ENCODE data around the gene SERPINA3. TPM values are rescaled to one million over a fixed set of nuclear protein-coding genes. Genes with fewer than 3 reads are reported as not detected.
"Not testable (repeated sequence)": the region's sequence is repeated elsewhere in the genome, so short reads cannot be mapped to it uniquely, and the experiment has no call there.

The SERPINA3 gene
- total RNA-seq, 2 experiments from 2014 or later: not detected

- no peak for DNase-seq
- CTCF ChIA-PET: interaction anchor here (0.9 kb wide), 1 partner anchor 53 kb away, joined by 4 read pairs; no protein-coding TSS in a partner anchor
- H3K27ac Mint-ChIP-seq: no peak overlapping the region
- H3K36me3 Mint-ChIP-seq (ENCODE audit: low read depth): no peaks in the 10 kb centered on the region
- no peaks in the 10 kb centered on the region for H3K4me1 Mint-ChIP-seq (ENCODE audit: low read depth)
- POLR2A ChIA-PET: interaction anchor here (0.5 kb wide), 1 partner anchor 1045 kb away, joined by 3 read pairs; no protein-coding TSS in a partner anchor
- no peak for ATAC-seq
- H3K4me3 Mint-ChIP-seq: no peak overlapping the region
- no peaks in the 10 kb centered on the region for H3K27me3 Mint-ChIP-seq (ENCODE audit: low read depth)
- H3K9me3 Mint-ChIP-seq (ENCODE audit: insufficient read depth): no peaks in the 10 kb centered on the region
These were observed 10.3 kb upstream of the SERPINA3 start for GRCh38 chr14:94601884-94602391.

- CTCF ChIA-PET: no interaction called here
- POLR2A ChIA-PET: interaction anchor here (0.5 kb wide), 1 partner anchor 1045 kb away, joined by 3 read pairs; no protein-coding TSS in a partner anchor
- no peak for DNase-seq
- Mint-ChIP-seq H3K4me1 (ENCODE audit: low read depth) (no peaks in the 10 kb centered on the region), H3K27ac (no peak overlapping the region), H3K4me3 (no peak overlapping the region), H3K9me3 (ENCODE audit: insufficient read depth) (no peaks in the 10 kb centered on the region), H3K27me3 (ENCODE audit: low read depth) (no peaks in the 10 kb centered on the region), H3K36me3 (ENCODE audit: low read depth) (no peaks in the 10 kb centered on the region)
- no peak for ATAC-seq
These were observed 9.5 kb upstream of the SERPINA3 start for GRCh38 chr14:94602722-94603121.

GRCh38 chr14:94605361-94605760 lies 6.8 kb upstream of the SERPINA3 start:
- Mint-ChIP-seq H3K9me3 (ENCODE audit: insufficient read depth) (no peaks in the 10 kb centered on the region), H3K4me3 (no peak overlapping the region)
- CTCF ChIA-PET: no interaction called here

GRCh38 chr14:94608966-94609365 lies 3.2 kb upstream of the SERPINA3 start:
- POLR2A ChIA-PET; ATAC-seq; DNase-seq; H3K36me3 Mint-ChIP-seq (ENCODE audit: low read depth); H3K27me3 Mint-ChIP-seq (ENCODE audit: low read depth); H3K4me3 Mint-ChIP-seq; H3K9me3 Mint-ChIP-seq (ENCODE audit: insufficient read depth); H3K4me1 Mint-ChIP-seq (ENCODE audit: low read depth); H3K27ac Mint-ChIP-seq; CTCF ChIA-PET: not testable (repeated sequence)

More at GRCh38 chr14:94605361-94605760, 6.8 kb upstream of the SERPINA3 start:
- ATAC-seq (no peak), DNase-seq (no peak)
- Mint-ChIP-seq H3K36me3 (ENCODE audit: low read depth) (no peaks in the 10 kb centered on the region), H3K27ac (no peak overlapping the region), H3K27me3 (ENCODE audit: low read depth) (no peaks in the 10 kb centered on the region), H3K4me1 (ENCODE audit: low read depth) (no peaks in the 10 kb centered on the region)
- POLR2A ChIA-PET: no interaction called here

- ChIA-PET CTCF (no interaction called here), POLR2A (no interaction called here)
- Mint-ChIP-seq H3K27me3 (ENCODE audit: low read depth) (no peaks in the 10 kb centered on the region), H3K36me3 (ENCODE audit: low read depth) (no peaks in the 10 kb centered on the region), H3K27ac (no peak overlapping the region), H3K4me3 (no peak overlapping the region), H3K9me3 (ENCODE audit: insufficient read depth) (no peaks in the 10 kb centered on the region), H3K4me1 (ENCODE audit: low read depth) (no peaks in the 10 kb centered on the region)
- ATAC-seq (no peak), DNase-seq (no peak)
These were observed 1.0 kb upstream of the SERPINA3 start for GRCh38 chr14:94611179-94611578.

- DNase-seq (no peak), ATAC-seq (no peak)
- Mint-ChIP-seq H3K27ac (no peak overlapping the region), H3K9me3 (ENCODE audit: insufficient read depth) (peaks cover 4% of the 10 kb centered on the region), H3K36me3 (ENCODE audit: low read depth) (no peaks in the 10 kb centered on the region), H3K27me3 (ENCODE audit: low read depth) (no peaks in the 10 kb centered on the region), H3K4me3 (no peak overlapping the region), H3K4me1 (ENCODE audit: low read depth) (no peaks in the 10 kb centered on the region)
- POLR2A ChIA-PET: no interaction called here
- CTCF ChIA-PET: no interaction called here
These were observed 676 bp downstream of the SERPINA3 start for GRCh38 chr14:94612580-94613554.

- ChIA-PET POLR2A (no interaction called here), CTCF (no interaction called here)
- H3K27me3 Mint-ChIP-seq (ENCODE audit: low read depth): no peaks in the 10 kb centered on the region
- no peak overlapping the region for H3K27ac Mint-ChIP-seq
- H3K4me1 Mint-ChIP-seq (ENCODE audit: low read depth): no peaks in the 10 kb centered on the region
- no peak overlapping the region for H3K4me3 Mint-ChIP-seq
- DNase-seq (no peak), ATAC-seq (no peak)
- H3K36me3 Mint-ChIP-seq (ENCODE audit: low read depth): no peaks in the 10 kb centered on the region
- H3K9me3 Mint-ChIP-seq (ENCODE audit: insufficient read depth): peaks cover 10% of the 10 kb centered on the region
These were observed 1.8 kb downstream of the SERPINA3 start for GRCh38 chr14:94613720-94614644.

GRCh38 chr14:94614802-94615201 lies 2.6 kb downstream of the SERPINA3 start:
- Mint-ChIP-seq H3K9me3 (ENCODE audit: insufficient read depth) (peaks cover 12% of the 10 kb centered on the region), H3K4me1 (ENCODE audit: low read depth) (no peaks in the 10 kb centered on the region), H3K36me3 (ENCODE audit: low read depth) (no peaks in the 10 kb centered on the region), H3K4me3 (no peak overlapping the region), H3K27me3 (ENCODE audit: low read depth) (no peaks in the 10 kb centered on the region), H3K27ac (no peak overlapping the region)
- DNase-seq: no peak
- CTCF ChIA-PET: no interaction called here
- no peak for ATAC-seq
- POLR2A ChIA-PET: no interaction called here

- ChIA-PET CTCF (no interaction called here), POLR2A (no interaction called here)
- DNase-seq: no peak
- H3K27ac Mint-ChIP-seq: no peak overlapping the region
- ATAC-seq: no peak
- no peaks in the 10 kb centered on the region for H3K36me3 Mint-ChIP-seq (ENCODE audit: low read depth)
- H3K27me3 Mint-ChIP-seq (ENCODE audit: low read depth): no peaks in the 10 kb centered on the region
- no peak overlapping the region for H3K4me3 Mint-ChIP-seq
- H3K9me3 Mint-ChIP-seq (ENCODE audit: insufficient read depth): peaks cover 12% of the 10 kb centered on the region
- no peaks in the 10 kb centered on the region for H3K4me1 Mint-ChIP-seq (ENCODE audit: low read depth)
These were observed 3.1 kb downstream of the SERPINA3 start for GRCh38 chr14:94615254-94615653.

GRCh38 chr14:94615823-94616570 lies 3.8 kb downstream of the SERPINA3 start:
- H3K27me3 Mint-ChIP-seq (ENCODE audit: low read depth): no peaks in the 10 kb centered on the region
- ATAC-seq (no peak), DNase-seq (no peak)
- H3K4me1 Mint-ChIP-seq (ENCODE audit: low read depth): no peaks in the 10 kb centered on the region
- H3K36me3 Mint-ChIP-seq (ENCODE audit: low read depth): no peaks in the 10 kb centered on the region
- ChIA-PET POLR2A (no interaction called here), CTCF (no interaction called here)
- H3K9me3 Mint-ChIP-seq (ENCODE audit: insufficient read depth): peaks cover 12% of the 10 kb centered on the region
- H3K4me3 Mint-ChIP-seq: no peak overlapping the region
- H3K27ac Mint-ChIP-seq: no peak overlapping the region

- no peaks in the 10 kb centered on the region for H3K4me1 Mint-ChIP-seq (ENCODE audit: low read depth)
- H3K27ac Mint-ChIP-seq: no peak overlapping the region
- no peak overlapping the region for H3K4me3 Mint-ChIP-seq
- H3K36me3 Mint-ChIP-seq (ENCODE audit: low read depth): no peaks in the 10 kb centered on the region
- CTCF ChIA-PET: no interaction called here
- POLR2A ChIA-PET: no interaction called here
- H3K9me3 Mint-ChIP-seq (ENCODE audit: insufficient read depth): peaks cover 12% of the 10 kb centered on the region
- DNase-seq (no peak), ATAC-seq (no peak)
- no peaks in the 10 kb centered on the region for H3K27me3 Mint-ChIP-seq (ENCODE audit: low read depth)
These were observed 5.3 kb downstream of the SERPINA3 start for GRCh38 chr14:94617366-94617941.
